Transverse colon (tissue), 4 donors: ENCODE results near the gene NFIA. TPM values are rescaled to one million over a fixed set of nuclear protein-coding genes. Genes with fewer than 3 reads are reported as not detected.

ENCODE experiments used
- DNase-seq: peaks from one replicate; pipeline ENCODE4 v3.0.0-alpha.2; 2019
- H3K27ac ChIP-seq, 4 donors: fragments of 200-600 bp; sonication (generic); 2 replicates each; pipeline ENCODE4 v1.5.1; 2016 to 2018; ENCODE audit warnings: inconsistent platforms in 4 of 4
- H3K27me3 ChIP-seq: fragments of 200-600 bp; sonication (generic); 2 replicates; pipeline ENCODE4 v1.5.1; 2017; ENCODE audit warnings: inconsistent platforms
- H3K36me3 ChIP-seq, 4 donors: fragments of 200-600 bp; sonication (generic); 2 replicates each; pipeline ENCODE4 v1.5.1; 2017 to 2019; ENCODE audit warnings: inconsistent platforms in 4 of 4
- H3K4me1 ChIP-seq, 4 donors: fragments of 200-600 bp; sonication (generic); 2 replicates each; pipeline ENCODE4 v1.5.1; 2017 to 2020; ENCODE audit warnings: inconsistent platforms in 4 of 4
- H3K4me3 ChIP-seq, 4 donors: fragments of 200-600 bp; sonication (generic); 1 replicate in 1 of 4; 2 replicates in 3 of 4; pipeline versions ENCODE4 v1.5.1 to v1.6.1; 2017 to 2019; ENCODE audit warnings: inconsistent platforms in 4 of 4
- H3K9me3 ChIP-seq, 2 donors: fragments of 200-600 bp; sonication (generic); 2 replicates each; pipeline ENCODE4 v1.5.1; 2017 to 2019; ENCODE audit warnings: inconsistent platforms in 2 of 2
- EP300 ChIP-seq: sonication (generic); formaldehyde crosslinking; IDR thresholded peaks from one replicate; pipeline ENCODE4 v1.6.1; 2017; ENCODE audit warnings: antibody characterized with exemption, low read depth
- POLR2A ChIP-seq: fragments of 450-650 bp; IDR thresholded peaks from one replicate; pipeline ENCODE4 v1.6.1; 2016; ENCODE audit warnings: antibody characterized with exemption, mild to moderate bottlenecking, moderate library complexity
- POLR2AphosphoS5 ChIP-seq, 3 donors: sonication (generic); formaldehyde crosslinking; IDR thresholded peaks; one replicate each; pipeline ENCODE4 v1.6.1; 2016; ENCODE audit warnings: antibody characterized with exemption in 3 of 3
- WGBS, 2 donors: methylation state at CpG; one replicate each; pipeline ENCODE4 v1.1.5; 2018; ENCODE audit warnings: low coverage in 1 of 2; 5-methylcytosine and 5-hydroxymethylcytosine counted together
- in situ Hi-C, 4 donors: fragments of 200-750 bp; cut with MboI; loops; one replicate each; pipeline versions ENCODE4 v1.15.0 to v1.15.1; 2017; ENCODE audit warnings: low sequenced_read_pairs in 3 of 4, low pct_ligation_motif_present in 1 of 4, low pct_unique_long_range_greater_than_20kb in 1 of 4
- intact Hi-C: fragments of 100-400 bp; cut with DNase I; formaldehyde crosslinking; loops from one replicate; pipeline ENCODE4 v1.15.1; 2023; ENCODE audit warnings: low total_unique reads
- total RNA-seq, 4 donors: library from RNA; depleted of rRNA; stranded (reverse); fragments of >200 nt; gene quantifications; one replicate each; pipeline ENCODE4 v1.1.0, GENCODE V29; 2016
- TF ChIP-seq, protein P1 (sequence below), 5 experiments: fragments of 200-600 bp in 3 of 5; fragments of 450-650 bp in 2 of 5; sonication (generic) in 3 of 5; IDR thresholded peaks; 1 replicate in 2 of 5; 2 replicates in 3 of 5; pipeline ENCODE4 v1.5.1; 2016 to 2017; ENCODE audit warnings: antibody characterized with exemption in 5 of 5, inconsistent platforms in 3 of 5, mild to moderate bottlenecking in 2 of 5, moderate library complexity in 1 of 5

Gene NFIA
- total RNA-seq, 4 donors from 2014 or later: 17.3 to 37.2 (median 29.8) TPM

DNA sequence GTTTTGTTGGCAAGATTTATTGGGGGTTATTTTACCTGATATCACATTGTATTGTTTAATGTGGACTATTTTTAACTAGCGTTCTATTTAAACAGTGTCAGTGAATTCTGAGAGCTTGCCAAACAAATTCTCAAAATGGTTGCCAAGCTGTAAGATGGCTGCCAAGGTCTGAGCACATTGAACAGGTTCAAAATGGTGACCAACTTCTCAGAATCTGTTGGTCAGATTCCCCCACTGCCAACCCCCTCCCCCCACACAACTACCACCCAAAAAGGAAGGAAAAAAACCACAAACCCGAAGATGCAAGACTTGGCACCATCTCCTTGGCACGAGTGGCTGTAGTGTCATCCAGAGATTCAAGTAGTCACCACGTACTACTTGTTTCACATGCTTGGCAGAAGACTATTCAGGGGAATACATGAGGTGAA lies 159.1 kb downstream of the NFIA start:
- Histone ChIP-seq H3K27me3 (no peaks in the 10 kb centered on the region), H3K4me3 (peak overlapping the region in 3 of 4 donors; percentile 2 to 25 (median 5)), H3K9me3 (no peaks in the 10 kb centered on the region), H3K4me1 (peaks cover 8 to 41% (median 18%) of the 10 kb centered on the region in 4 donors), H3K36me3 (no peaks in the 10 kb centered on the region), H3K27ac (peak overlapping the region; percentile 71 to 80 (median 75))
- 15 to 38% methylated on average over 1 to 4 of the region's 4 CpGs for WGBS, 2 donors
- in situ Hi-C loops (no loop called here), intact Hi-C loops (no loop called here)
- DNase-seq: peak; percentile 41
- peak; percentile 12 to 21 (median 16) for TF ChIP-seq POLR2AphosphoS5 (IDR thresholded peaks at IDR 0.05)
- TF ChIP-seq, protein P1, sequence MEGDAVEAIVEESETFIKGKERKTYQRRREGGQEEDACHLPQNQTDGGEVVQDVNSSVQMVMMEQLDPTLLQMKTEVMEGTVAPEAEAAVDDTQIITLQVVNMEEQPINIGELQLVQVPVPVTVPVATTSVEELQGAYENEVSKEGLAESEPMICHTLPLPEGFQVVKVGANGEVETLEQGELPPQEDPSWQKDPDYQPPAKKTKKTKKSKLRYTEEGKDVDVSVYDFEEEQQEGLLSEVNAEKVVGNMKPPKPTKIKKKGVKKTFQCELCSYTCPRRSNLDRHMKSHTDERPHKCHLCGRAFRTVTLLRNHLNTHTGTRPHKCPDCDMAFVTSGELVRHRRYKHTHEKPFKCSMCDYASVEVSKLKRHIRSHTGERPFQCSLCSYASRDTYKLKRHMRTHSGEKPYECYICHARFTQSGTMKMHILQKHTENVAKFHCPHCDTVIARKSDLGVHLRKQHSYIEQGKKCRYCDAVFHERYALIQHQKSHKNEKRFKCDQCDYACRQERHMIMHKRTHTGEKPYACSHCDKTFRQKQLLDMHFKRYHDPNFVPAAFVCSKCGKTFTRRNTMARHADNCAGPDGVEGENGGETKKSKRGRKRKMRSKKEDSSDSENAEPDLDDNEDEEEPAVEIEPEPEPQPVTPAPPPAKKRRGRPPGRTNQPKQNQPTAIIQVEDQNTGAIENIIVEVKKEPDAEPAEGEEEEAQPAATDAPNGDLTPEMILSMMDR (IDR thresholded peaks at IDR 0.05): no peak

DNA sequence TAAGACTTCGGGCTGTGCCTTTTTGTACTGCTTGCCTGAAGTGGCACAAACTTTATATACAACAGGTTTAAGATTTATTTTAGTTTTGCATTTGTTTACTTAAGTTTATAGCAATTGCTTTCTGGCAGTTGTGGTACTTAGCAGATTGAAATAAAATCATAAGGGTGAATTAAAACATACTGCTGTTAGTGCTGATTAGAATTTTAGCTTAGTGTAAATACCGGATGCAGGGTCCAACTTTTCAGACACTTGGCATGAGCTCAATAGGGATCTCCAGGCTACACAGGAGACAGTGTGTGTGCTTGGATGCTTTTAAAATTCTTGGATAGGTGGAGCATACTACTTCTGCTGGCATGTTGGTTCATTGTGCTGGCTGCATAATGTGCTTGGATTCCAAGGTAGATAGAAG lies 159.6 kb downstream of the NFIA start:
- intact Hi-C loops (no loop called here), in situ Hi-C loops (no loop called here)
- H3K4me3 ChIP-seq: peak overlapping the region in 2 of 4 donors; percentile 5 to 25
- H3K36me3 ChIP-seq: no peaks in the 10 kb centered on the region
- no peaks in the 10 kb centered on the region for H3K9me3 ChIP-seq
- TF ChIP-seq, protein P1 (IDR thresholded peaks at IDR 0.05): no peak
- no peak for TF ChIP-seq POLR2AphosphoS5 (IDR thresholded peaks at IDR 0.05)
- TF ChIP-seq POLR2A: no peak
- TF ChIP-seq EP300: no peak
- H3K4me1 ChIP-seq: peaks cover 8 to 41% (median 18%) of the 10 kb centered on the region in 4 donors
- DNase-seq: no peak
- H3K27me3 ChIP-seq: no peaks in the 10 kb centered on the region
- peak overlapping the region; percentile 71 to 80 (median 75) for H3K27ac ChIP-seq
- WGBS, 2 donors: 33 to 53% methylated on average over 2 of the region's 2 CpGs

DNA sequence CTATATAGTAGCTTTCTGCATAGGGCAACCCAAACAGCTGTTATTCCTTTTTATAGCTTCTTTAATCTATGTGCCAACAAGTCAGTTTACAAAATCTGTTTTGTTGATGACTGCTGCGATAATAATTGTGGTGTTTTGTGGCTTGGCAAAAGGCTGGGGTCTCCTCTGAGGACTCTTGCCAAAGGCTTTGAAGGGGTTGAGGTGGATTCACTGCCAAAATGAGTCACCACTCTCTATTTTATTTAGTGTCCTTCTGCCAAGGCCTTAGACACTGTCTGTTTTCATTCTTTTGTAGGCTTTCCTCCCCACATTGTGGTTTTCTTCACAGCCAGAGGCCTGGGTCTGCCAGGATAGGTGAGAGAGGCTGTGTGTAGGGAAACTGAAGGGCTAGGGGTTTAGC lies 161.8 kb downstream of the NFIA start:
- no peak for DNase-seq
- 50 to 62% methylated on average over 1 of the region's 1 CpG for WGBS, 2 donors
- Histone ChIP-seq H3K4me1 (peaks cover 8 to 46% (median 17%) of the 10 kb centered on the region in 4 donors), H3K4me3 (no peak overlapping the region), H3K27me3 (no peaks in the 10 kb centered on the region), H3K9me3 (no peaks in the 10 kb centered on the region), H3K27ac (peak overlapping the region; percentile 46 to 79 (median 60)), H3K36me3 (no peaks in the 10 kb centered on the region)
- in situ Hi-C loops: no loop called here
- TF ChIP-seq, protein P1 (IDR thresholded peaks at IDR 0.05): no peak
- TF ChIP-seq POLR2A (no peak), POLR2AphosphoS5 (IDR thresholded peaks at IDR 0.05) (no peak), EP300 (no peak)
- intact Hi-C loops: no loop called here

DNA sequence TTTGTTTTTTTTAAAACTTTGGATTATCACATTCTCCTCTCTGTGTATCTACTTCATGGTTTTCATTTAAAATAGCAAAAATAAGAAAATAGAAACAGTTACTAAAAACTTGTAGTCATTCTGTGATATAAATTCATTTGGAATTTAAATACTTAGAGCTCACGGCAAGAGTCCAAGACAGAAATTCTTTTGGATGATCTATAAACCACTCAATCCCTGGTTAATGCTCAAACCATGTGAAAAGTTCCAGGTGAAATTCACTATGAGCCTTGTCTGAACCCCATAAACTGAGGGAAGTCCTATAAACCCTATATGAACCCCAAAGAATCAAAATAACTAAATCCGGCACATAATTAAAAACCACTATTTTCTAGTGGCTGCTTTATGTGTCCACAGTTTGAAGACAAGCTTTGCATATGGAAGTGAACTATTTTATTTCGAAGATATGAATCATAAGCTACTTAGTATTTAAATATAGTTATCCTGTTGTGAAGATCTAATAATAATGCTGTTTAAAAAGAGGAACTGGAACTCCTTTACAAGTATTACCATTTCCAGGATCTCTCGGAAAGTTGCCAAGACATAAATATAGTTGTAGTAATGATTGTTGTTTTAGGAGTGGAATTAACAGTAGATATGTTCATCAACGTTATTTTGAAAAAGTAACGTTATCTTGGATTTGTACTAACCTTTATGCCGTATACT lies 163.5 kb downstream of the NFIA start:
- in situ Hi-C loops: no loop called here
- H3K27ac ChIP-seq: no peak overlapping the region
- no peaks in the 10 kb centered on the region for H3K27me3 ChIP-seq
- intact Hi-C loops: no loop called here
- 87% methylated on average over 7 of the region's 7 CpGs for WGBS, 2 donors
- H3K4me3 ChIP-seq: no peak overlapping the region
- TF ChIP-seq POLR2A (no peak), POLR2AphosphoS5 (IDR thresholded peaks at IDR 0.05) (no peak), EP300 (no peak)
- TF ChIP-seq, protein P1 (IDR thresholded peaks at IDR 0.05): no peak
- peaks cover 8 to 46% (median 17%) of the 10 kb centered on the region in 4 donors for H3K4me1 ChIP-seq
- no peaks in the 10 kb centered on the region for H3K9me3 ChIP-seq
- no peaks in the 10 kb centered on the region for H3K36me3 ChIP-seq
- no peak for DNase-seq
